H9 (cell line): ENCODE data around the gene CFDP1. TPM values are rescaled to one million over a fixed set of nuclear protein-coding genes. Genes with fewer than 3 reads are reported as not detected.
A peak's percentile ranks its signal among the peaks of the same experiment; 100 is the strongest.
"Not testable (repeated sequence)": the region's sequence is repeated elsewhere in the genome, so short reads cannot be mapped to it uniquely, and the experiment has no call there.

Source experiments
- DNase-seq: peaks from one replicate; pipeline ENCODE4 v3.0.0-alpha.2; 2017
- H2AFZ ChIP-seq: one replicate; pipeline ENCODE4 v1.6.1; 2013; ENCODE audit warnings: mild to moderate bottlenecking, low read length, control low read depth, moderate library complexity
- H2AK5ac ChIP-seq: 2 replicates; pipeline ENCODE4 v1.6.1; 2013; ENCODE audit warnings: low read length, control low read depth, mixed read lengths; ENCODE audit not compliant: insufficient read length
- H2BK120ac ChIP-seq: one replicate; pipeline ENCODE4 v1.6.1; 2013; ENCODE audit warnings: low read depth, mild to moderate bottlenecking, low read length, control low read depth, inconsistent platforms; ENCODE audit not compliant: poor library complexity, severe bottlenecking
- H2BK12ac ChIP-seq: 2 replicates; pipeline ENCODE4 v1.6.1; 2013; ENCODE audit warnings: low read length, control low read depth, mixed read lengths, low read depth; ENCODE audit not compliant: insufficient read length
- H2BK15ac ChIP-seq: 2 replicates; pipeline ENCODE4 v1.6.1; 2013; ENCODE audit warnings: low read depth, low read length, control low read depth
- H2BK20ac ChIP-seq: one replicate; pipeline ENCODE4 v1.6.1; 2013; ENCODE audit warnings: low read depth, mild to moderate bottlenecking, low read length, control low read depth, inconsistent platforms; ENCODE audit not compliant: poor library complexity, severe bottlenecking
- H2BK5ac ChIP-seq: 2 replicates; pipeline ENCODE4 v1.6.1; 2013; ENCODE audit warnings: low read length, control low read depth, mixed read lengths; ENCODE audit not compliant: insufficient read length
- H3K14ac ChIP-seq: 2 replicates; pipeline ENCODE4 v1.6.1; 2013; ENCODE audit warnings: low read length, control low read depth; ENCODE audit not compliant: insufficient read depth
- H3K18ac ChIP-seq: 2 replicates; pipeline ENCODE4 v1.6.1; 2013; ENCODE audit warnings: low read depth, mild to moderate bottlenecking, mixed read lengths, low read length, control low read depth; ENCODE audit not compliant: insufficient read length
- H3K23ac ChIP-seq: 2 replicates; pipeline ENCODE4 v1.6.1; 2013; ENCODE audit warnings: low read length, control low read depth, mixed read lengths, low read depth; ENCODE audit not compliant: insufficient read length
- H3K23me2 ChIP-seq: 2 replicates; pipeline ENCODE4 v1.6.1; 2013; ENCODE audit warnings: low read depth, mild to moderate bottlenecking, mixed read lengths, low read length, control low read depth; ENCODE audit not compliant: insufficient read length, poor library complexity, severe bottlenecking
- H3K27ac ChIP-seq: 2 replicates; pipeline ENCODE4 v1.5.1; 2013; ENCODE audit warnings: low read length, control low read depth, mixed read lengths, low read depth; ENCODE audit not compliant: insufficient read length
- H3K27me3 ChIP-seq: 2 replicates; pipeline ENCODE4 v1.6.1; 2013; ENCODE audit warnings: low read length, control low read depth, inconsistent platforms; ENCODE audit not compliant: insufficient read depth
- H3K4ac ChIP-seq: 2 replicates; pipeline ENCODE4 v1.6.1; 2013; ENCODE audit warnings: low read depth, mild to moderate bottlenecking, control low read depth, inconsistent platforms, low read length, moderate library complexity
- H3K4me1 ChIP-seq: 2 replicates; pipeline ENCODE4 v1.6.1; 2013; ENCODE audit warnings: low read length, control low read depth, inconsistent platforms; ENCODE audit not compliant: insufficient read depth
- H3K4me2 ChIP-seq: 2 replicates; pipeline ENCODE4 v1.6.1; 2013; ENCODE audit warnings: low read length, control low read depth, mixed read lengths; ENCODE audit not compliant: insufficient read length, insufficient read depth
- H3K56ac ChIP-seq: 2 replicates; pipeline ENCODE4 v1.6.1; 2013; ENCODE audit warnings: low read depth, mild to moderate bottlenecking, mixed read lengths, low read length, control low read depth; ENCODE audit not compliant: insufficient read length
- H3K79me1 ChIP-seq: 2 replicates; pipeline ENCODE4 v1.6.1; 2013; ENCODE audit warnings: low read depth, mild to moderate bottlenecking, moderate library complexity, low read length, control low read depth, inconsistent platforms; ENCODE audit not compliant: insufficient read depth, poor library complexity, severe bottlenecking
- H3K79me2 ChIP-seq: 2 replicates; pipeline ENCODE4 v1.6.1; 2013; ENCODE audit warnings: low read length, control low read depth, inconsistent platforms; ENCODE audit not compliant: insufficient read depth
- H3K9ac ChIP-seq: 2 replicates; pipeline ENCODE4 v1.6.1; 2013; ENCODE audit warnings: low read length, control low read depth, mixed read lengths; ENCODE audit not compliant: insufficient read length; ENCODE audit errors: extremely low read depth
- H3K9me3 ChIP-seq: one replicate; pipeline ENCODE4 v1.6.1; 2013; ENCODE audit warnings: low read depth, low read length, inconsistent platforms; ENCODE audit not compliant: control insufficient read depth
- H3T11ph ChIP-seq: one replicate; pipeline ENCODE4 v1.6.1; 2013; ENCODE audit warnings: mild to moderate bottlenecking, low read length, control low read depth, inconsistent platforms
- H4K20me1 ChIP-seq: one replicate; pipeline ENCODE4 v1.6.1; 2013; ENCODE audit not compliant: control insufficient read depth, insufficient read length, insufficient read depth
- H4K5ac ChIP-seq: 2 replicates; pipeline ENCODE4 v1.6.1; 2013; ENCODE audit warnings: low read depth, mild to moderate bottlenecking, mixed read lengths, low read length, control low read depth; ENCODE audit not compliant: insufficient read length
- H4K8ac ChIP-seq: replicated peaks from 2 replicates; pipeline ENCODE4 v1.6.1; 2013; ENCODE audit warnings: low read length, control low read depth, mixed read lengths, low read depth; ENCODE audit not compliant: insufficient read length
- H4K91ac ChIP-seq: 2 replicates; pipeline ENCODE4 v1.6.1; 2013; ENCODE audit warnings: low read depth, mild to moderate bottlenecking, moderate library complexity, mixed read lengths, low read length, control low read depth; ENCODE audit not compliant: insufficient read length
- H3K27ac Mint-ChIP-seq, 3 experiments: 2 replicates in 2 of 3; 3 replicates in 1 of 3; pipeline ENCODE4 v1.8.0; 2020 to 2021; ENCODE audit warnings: mixed read lengths in 3 of 3, mild to moderate bottlenecking in 1 of 3, moderate library complexity in 1 of 3
- H3K27me3 Mint-ChIP-seq: 2 replicates; pipeline ENCODE4 v1.8.0; 2021; ENCODE audit warnings: low read depth, mild to moderate bottlenecking, moderate library complexity, mixed read lengths
- H3K36me3 Mint-ChIP-seq, 3 experiments: 2 replicates in 2 of 3; 3 replicates in 1 of 3; pipeline ENCODE4 v1.8.0; 2020 to 2021; ENCODE audit warnings: low read depth in 3 of 3, mixed read lengths in 3 of 3; ENCODE audit not compliant: insufficient read depth in 1 of 3
- H3K4me1 Mint-ChIP-seq, 2 experiments: 2 replicates each; pipeline ENCODE4 v1.8.0; 2020; ENCODE audit warnings: mixed read lengths in 2 of 2
- H3K4me3 Mint-ChIP-seq, 2 experiments: 2 replicates in 1 of 2; 3 replicates in 1 of 2; pipeline ENCODE4 v1.8.0; 2020 to 2021; ENCODE audit warnings: mild to moderate bottlenecking in 2 of 2, mixed read lengths in 2 of 2, moderate library complexity in 1 of 2
- H3K9me3 Mint-ChIP-seq, 2 experiments: 2 replicates in 1 of 2; 3 replicates in 1 of 2; pipeline ENCODE4 v1.8.0; 2020; ENCODE audit warnings: mild to moderate bottlenecking in 2 of 2, mixed read lengths in 2 of 2, moderate library complexity in 1 of 2
- CTCF ChIP-seq: fragments of 200-600 bp; sonication (generic); conservative IDR thresholded peaks from 3 replicates; pipeline ENCODE4 v1.8.0; 2021; ENCODE audit warnings: antibody characterized with exemption, mild to moderate bottlenecking
- WGBS: extraction: QIAGEN DNeasy Blood & Tissue Kit; methylation state at CpG from one replicate; pipeline ENCODE4 v1.1.7; 2013; ENCODE audit warnings: missing lambda C conversion rate, low lambda C conversion rate, mixed read lengths; ENCODE audit not compliant: insufficient read length; ENCODE audit errors: extremely low coverage; 5-methylcytosine and 5-hydroxymethylcytosine counted together
- total RNA-seq: library from RNA; stranded (reverse); gene quantifications from 2 replicates; pipeline ENCODE4 v1.2.1, GENCODE V29; 2021

Gene CFDP1
- total RNA-seq, 1 experiment from 2014 or later, result 89.2 TPM

- Histone ChIP-seq H2BK120ac (no peak overlapping the region), H3K27me3 (no peaks in the 10 kb centered on the region), H3K4me2 (no peak overlapping the region), H2BK5ac (no peak overlapping the region), H3T11ph (no peak overlapping the region), H3K14ac (no peak overlapping the region), H4K20me1 (no peaks in the 10 kb centered on the region), H3K56ac (no peak overlapping the region), H3K4ac (no peak overlapping the region), H4K91ac (no peak overlapping the region), H4K8ac (no peak overlapping the region), H3K79me2 (peaks cover 26% of the 10 kb centered on the region; the same call in 1 of the 2 replicates), H2BK15ac (no peak overlapping the region), H3K18ac (no peak overlapping the region), H3K27ac (no peak overlapping the region), H3K9me3 (no peaks in the 10 kb centered on the region), H2AK5ac (no peak overlapping the region), H3K79me1 (peaks cover 11% of the 10 kb centered on the region), H2AFZ (no peak overlapping the region), H3K4me1 (no peaks in the 10 kb centered on the region; the same call in 1 of the 2 replicates), H3K9ac (no peak overlapping the region), H3K23ac (no peak overlapping the region), H3K23me2 (no peaks in the 10 kb centered on the region), H2BK20ac (no peak overlapping the region), H4K5ac (no peak overlapping the region), H2BK12ac (no peak overlapping the region)
- no peak overlapping the region for H3K4me3 Mint-ChIP-seq
- peaks cover 56 to 74% of the 10 kb centered on the region in 2 experiments for H3K4me1 Mint-ChIP-seq
- no peak for TF ChIP-seq CTCF
- H3K27me3 Mint-ChIP-seq, result no peaks in the 10 kb centered on the region; the same call in none of the 2 replicates
- peak overlapping the region in 2 of 3 experiments; percentile 37 to 38; a peak in 3 of 7 replicates for H3K27ac Mint-ChIP-seq
- H3K36me3 Mint-ChIP-seq, result peaks cover 4 to 11% (median 11%) of the 10 kb centered on the region in 3 experiments
- no CpG with 5 or more reads among the region's 1 CpG for WGBS
- no peak for DNase-seq
- no peaks in the 10 kb centered on the region for H3K9me3 Mint-ChIP-seq
Measured at GRCh38 chr16:75456971-75457370, 23.7 kb upstream of the CFDP1 start.

GRCh38 chr16:75456486-75456885 lies 23.2 kb upstream of the CFDP1 start:
- H3T11ph ChIP-seq, DNase-seq, H2BK120ac ChIP-seq, H2BK20ac ChIP-seq, H3K14ac ChIP-seq, H3K27ac ChIP-seq, H3K27me3 ChIP-seq, H4K91ac ChIP-seq, H3K4ac ChIP-seq, H3K56ac ChIP-seq, H2BK15ac ChIP-seq, H3K18ac ChIP-seq, H4K20me1 ChIP-seq, H2AFZ ChIP-seq, H2BK12ac ChIP-seq, H3K4me3 Mint-ChIP-seq, H2BK5ac ChIP-seq, H3K23me2 ChIP-seq, H4K5ac ChIP-seq, H3K4me1 ChIP-seq, H3K23ac ChIP-seq, H3K9me3 ChIP-seq, H3K27me3 Mint-ChIP-seq, H4K8ac ChIP-seq, H2AK5ac ChIP-seq, H3K9ac ChIP-seq, H3K4me2 ChIP-seq, H3K9me3 Mint-ChIP-seq: not testable (repeated sequence)
- H3K79me2 ChIP-seq, result peaks cover 22% of the 10 kb centered on the region; the same call in 1 of the 2 replicates
- WGBS, result no CpG with 5 or more reads among the region's 4 CpGs
- H3K79me1 ChIP-seq, result peaks cover 13% of the 10 kb centered on the region
- H3K4me1 Mint-ChIP-seq, result peaks cover 56 to 69% of the 10 kb centered on the region in 2 experiments
- peaks cover 6 to 14% (median 13%) of the 10 kb centered on the region in 3 experiments for H3K36me3 Mint-ChIP-seq
- peak overlapping the region in 2 of 3 experiments; percentile 37 to 64; a peak in 4 of 7 replicates for H3K27ac Mint-ChIP-seq
